Ectodermal cell (in vitro differentiated cells): ENCODE measurements around the gene RBM41.
"Not testable (repeated sequence)": the region's sequence is repeated elsewhere in the genome, so short reads cannot be mapped to it uniquely, and the experiment has no call there.

Experiments
- H3K27ac ChIP-seq: 2 replicates; pipeline ENCODE4 v1.7.0; 2013; ENCODE audit warnings: mild to moderate bottlenecking, low read depth, low read length; ENCODE audit not compliant: insufficient read depth, poor library complexity, severe bottlenecking
- H3K27me3 ChIP-seq: 2 replicates; pipeline ENCODE4 v1.7.0; 2013; ENCODE audit warnings: mild to moderate bottlenecking, low read length; ENCODE audit not compliant: insufficient read depth, control insufficient read depth, poor library complexity, severe bottlenecking
- H3K36me3 ChIP-seq: one replicate; pipeline ENCODE4 v1.7.0; 2013; ENCODE audit warnings: low read length; ENCODE audit not compliant: control insufficient read depth, insufficient read depth
- H3K4me1 ChIP-seq: one replicate; pipeline ENCODE4 v1.7.0; 2013; ENCODE audit warnings: low read length; ENCODE audit not compliant: control insufficient read depth, insufficient read depth
- H3K4me3 ChIP-seq: 2 replicates; pipeline ENCODE4 v1.7.0; 2013; ENCODE audit warnings: low read depth, low read length, control low read depth; ENCODE audit not compliant: insufficient read depth
- H3K9me3 ChIP-seq: 2 replicates; pipeline ENCODE4 v1.7.0; 2013; ENCODE audit warnings: mild to moderate bottlenecking, low read length, moderate library complexity; ENCODE audit not compliant: control insufficient read depth
- WGBS, 2 experiments: methylation state at CpG; one replicate each; pipeline ENCODE4 v1.1.7; 2013; ENCODE audit warnings: missing lambda C conversion rate in 2 of 2; 5-methylcytosine and 5-hydroxymethylcytosine counted together

The RBM41 gene

GRCh38 chrX:107135049-107135964, 16.7 kb upstream of the RBM41 start:
- H3K27me3 ChIP-seq, result no peaks in the 10 kb centered on the region
- H3K36me3 ChIP-seq, result no peaks in the 10 kb centered on the region
- H3K4me1 ChIP-seq, result no peaks in the 10 kb centered on the region
- 90 to 100% methylated on average over 1 to 5 of the region's 5 CpGs for WGBS, 2 experiments
- no peaks in the 10 kb centered on the region for H3K9me3 ChIP-seq
- no peak overlapping the region for H3K4me3 ChIP-seq
- no peak overlapping the region for H3K27ac ChIP-seq

GRCh38 chrX:107123750-107124149, 5.1 kb upstream of the RBM41 start:
- no peak overlapping the region for H3K4me3 ChIP-seq
- no peaks in the 10 kb centered on the region for H3K4me1 ChIP-seq
- H3K27me3 ChIP-seq, result no peaks in the 10 kb centered on the region
- no peaks in the 10 kb centered on the region for H3K9me3 ChIP-seq
- no peak overlapping the region for H3K27ac ChIP-seq
- no peaks in the 10 kb centered on the region for H3K36me3 ChIP-seq

- no peak overlapping the region for H3K27ac ChIP-seq
- no peaks in the 10 kb centered on the region for H3K4me1 ChIP-seq
- H3K9me3 ChIP-seq, result no peaks in the 10 kb centered on the region
- H3K27me3 ChIP-seq, result no peaks in the 10 kb centered on the region
- H3K4me3 ChIP-seq, result no peak overlapping the region
- WGBS, 2 experiments, result 93 to 100% methylated on average over 1 of the region's 1 CpG
- H3K36me3 ChIP-seq, result peaks cover 8% of the 10 kb centered on the region
Observed at GRCh38 chrX:107119283-107119682, 661 bp upstream of the RBM41 start.

GRCh38 chrX:107117993-107118321, 665 bp downstream of the RBM41 start:
- H3K4me1 ChIP-seq, result no peaks in the 10 kb centered on the region
- WGBS, 2 experiments, result 0% methylated on average over 6 of the region's 8 CpGs

GRCh38 chrX:107107459-107107858, 11.2 kb downstream of the RBM41 start:
- WGBS, 2 experiments, result 100% methylated on average over 1 of the region's 1 CpG
- no peaks in the 10 kb centered on the region for H3K4me1 ChIP-seq

More at GRCh38 chrX:107117993-107118321, 665 bp downstream of the RBM41 start:
- peak overlapping the region; percentile 69 for H3K27ac ChIP-seq
- peak overlapping the region; percentile 54 for H3K4me3 ChIP-seq
- no peaks in the 10 kb centered on the region for H3K27me3 ChIP-seq
- H3K36me3 ChIP-seq, result peaks cover 8% of the 10 kb centered on the region
- H3K9me3 ChIP-seq, result no peaks in the 10 kb centered on the region

GRCh38 chrX:107102980-107103379, 15.6 kb downstream of the RBM41 start:
- no peaks in the 10 kb centered on the region for H3K36me3 ChIP-seq
- H3K9me3 ChIP-seq, result no peaks in the 10 kb centered on the region
- no peaks in the 10 kb centered on the region for H3K4me1 ChIP-seq
- H3K4me3 ChIP-seq, result no peak overlapping the region
- 80% methylated on average over 1 of the region's 1 CpG; no CpG with 5 or more reads in 1 of the 2 experiments for WGBS, 2 experiments
- H3K27ac ChIP-seq, result no peak overlapping the region
- H3K27me3 ChIP-seq, result no peaks in the 10 kb centered on the region

More at GRCh38 chrX:107107459-107107858, 11.2 kb downstream of the RBM41 start:
- H3K27me3 ChIP-seq, result no peaks in the 10 kb centered on the region
- H3K27ac ChIP-seq, result no peak overlapping the region
- H3K36me3 ChIP-seq, result peaks cover 8% of the 10 kb centered on the region
- no peaks in the 10 kb centered on the region for H3K9me3 ChIP-seq
- no peak overlapping the region for H3K4me3 ChIP-seq

- Histone ChIP-seq H3K36me3 (peaks cover 9% of the 10 kb centered on the region), H3K4me1 (no peaks in the 10 kb centered on the region), H3K27ac (no peak overlapping the region), H3K4me3 (no peak overlapping the region), H3K9me3 (peaks cover 2% of the 10 kb centered on the region), H3K27me3 (no peaks in the 10 kb centered on the region)
- 73 to 90% methylated on average over 2 of the region's 6 CpGs for WGBS, 2 experiments
Observed at GRCh38 chrX:107076158-107076557, 42.5 kb downstream of the RBM41 start.

GRCh38 chrX:107057731-107058130, 60.9 kb downstream of the RBM41 start:
- H3K9me3 ChIP-seq, H3K27me3 ChIP-seq, H3K27ac ChIP-seq, H3K4me3 ChIP-seq, H3K36me3 ChIP-seq, H3K4me1 ChIP-seq: not testable (repeated sequence)
- 95 to 96% methylated on average over 3 of the region's 3 CpGs for WGBS, 2 experiments

- Histone ChIP-seq H3K27me3 (no peaks in the 10 kb centered on the region), H3K4me1 (no peaks in the 10 kb centered on the region), H3K36me3 (no peaks in the 10 kb centered on the region), H3K4me3 (no peak overlapping the region), H3K9me3 (no peaks in the 10 kb centered on the region), H3K27ac (no peak overlapping the region)
- 100% methylated on average over 2 of the region's 3 CpGs for WGBS, 2 experiments
Observed at GRCh38 chrX:107054978-107055377, 63.6 kb downstream of the RBM41 start.

GRCh38 chrX:107050195-107050709, 68.4 kb downstream of the RBM41 start:
- Histone ChIP-seq H3K27me3 (no peaks in the 10 kb centered on the region), H3K4me1 (no peaks in the 10 kb centered on the region), H3K27ac (no peak overlapping the region), H3K9me3 (no peaks in the 10 kb centered on the region), H3K36me3 (no peaks in the 10 kb centered on the region), H3K4me3 (no peak overlapping the region)
- WGBS, 2 experiments, result 83 to 98% methylated on average over 6 of the region's 6 CpGs
